Spleen (tissue), 11 donors: ENCODE data around the gene LRRC32. TPM values are rescaled to one million over a fixed set of nuclear protein-coding genes. Genes with fewer than 3 reads are reported as not detected.

Source experiments
- DNase-seq: peaks from one replicate; pipeline ENCODE4 v3.0.0-alpha.2; 2020
- H3K27ac ChIP-seq, 8 donors: fragments of 200-600 bp; sonication (generic) in 7 of 8; 1 replicate in 4 of 8; 2 replicates in 4 of 8; pipeline versions ENCODE4 v1.5.0 to v1.8.0; 2016 to 2021; ENCODE audit warnings: inconsistent platforms in 4 of 8, mild to moderate bottlenecking in 4 of 8, moderate library complexity in 1 of 8
- H3K27me3 ChIP-seq, 7 donors: fragments of 200-600 bp; sonication (generic) in 6 of 7; replicated peaks in 1 of 7; 1 replicate in 4 of 7; 2 replicates in 3 of 7; pipeline versions ENCODE4 v1.5.0 to v1.8.0; 2016 to 2021; ENCODE audit warnings: inconsistent platforms in 3 of 7, mild to moderate bottlenecking in 1 of 7
- H3K36me3 ChIP-seq, 6 donors: fragments of 200-600 bp; sonication (generic) in 5 of 6; 1 replicate in 4 of 6; 2 replicates in 2 of 6; pipeline versions ENCODE4 v1.5.0 to v1.8.0; 2016 to 2021; ENCODE audit warnings: inconsistent platforms in 2 of 6
- H3K4me1 ChIP-seq, 6 donors: fragments of 200-600 bp; sonication (generic) in 5 of 6; 1 replicate in 3 of 6; 2 replicates in 3 of 6; pipeline versions ENCODE4 v1.5.0 to v1.8.0; 2016 to 2021; ENCODE audit warnings: inconsistent platforms in 3 of 6
- H3K4me3 ChIP-seq, 8 donors: fragments of 200-600 bp; sonication (generic) in 7 of 8; 1 replicate in 4 of 8; 2 replicates in 4 of 8; pipeline versions ENCODE4 v1.5.0 to v1.8.0; 2016 to 2021; ENCODE audit warnings: inconsistent platforms in 4 of 8, mild to moderate bottlenecking in 4 of 8, moderate library complexity in 2 of 8
- H3K9me3 ChIP-seq, 8 donors: fragments of 200-600 bp; sonication (generic) in 7 of 8; 1 replicate in 4 of 8; 2 replicates in 4 of 8; pipeline versions ENCODE4 v1.5.0 to v1.8.0; 2016 to 2021; ENCODE audit warnings: inconsistent platforms in 4 of 8
- CTCF ChIP-seq, 11 experiments: fragments of 200-600 bp in 7 of 11; fragments of 450-650 bp in 4 of 11; sonication (generic) in 4 of 11; IDR thresholded peaks in 8 of 11; conservative IDR thresholded peaks in 3 of 11; 1 replicate in 7 of 11; 2 replicates in 4 of 11; pipeline versions ENCODE4 v1.4.0 to v1.8.0; 2016 to 2021; ENCODE audit warnings: antibody characterized with exemption in 11 of 11, inconsistent platforms in 4 of 11, mild to moderate bottlenecking in 1 of 11
- POLR2A ChIP-seq, 3 donors: fragments of 450-650 bp; IDR thresholded peaks; one replicate each; pipeline ENCODE4 v1.5.1; 2017; ENCODE audit warnings: antibody characterized with exemption in 3 of 3, mild to moderate bottlenecking in 1 of 3
- POLR2AphosphoS5 ChIP-seq, 3 donors: sonication (generic); formaldehyde crosslinking; IDR thresholded peaks; one replicate each; pipeline ENCODE4 v1.5.1; 2017; ENCODE audit warnings: antibody characterized with exemption in 3 of 3
- WGBS, 5 donors: extraction: QIAGEN DNeasy Blood & Tissue Kit in 3 of 5; methylation state at CpG; one replicate each; pipeline versions ENCODE4 v1.1.5 to v1.1.7; 2013 to 2018; 5-methylcytosine and 5-hydroxymethylcytosine counted together
- intact Hi-C: fragments of 100-400 bp; cut with DNase I; formaldehyde crosslinking; loops from one replicate; pipeline ENCODE4 v1.15.0; 2023; ENCODE audit warnings: low total_unique reads
- polyA plus RNA-seq, 3 donors: library from polyadenylated mRNA; stranded (reverse); fragments of 200-250 nt; gene quantifications; one replicate each; pipeline ENCODE4 v1.2.1, GENCODE V29; 2013
- total RNA-seq, 7 donors: library from RNA; depleted of rRNA in 3 of 7; stranded (reverse); fragments of >200 nt in 3 of 7; fragmentation: NEBNext Ultra II Directional in 4 of 7; extraction: Animal tissue kit (Norgen Biotek cat#: 25700) in 4 of 7; gene quantifications; one replicate each; pipeline versions ENCODE4 v1.1.0 to v1.2.1, GENCODE V29; 2016 to 2021
- donor health status: healthy with polysubstance abuse.
- donor health status: DM: no; HTN: no; CAD: no; lungs with moderate emphysema.
- donor health status: DM: no; HTN: no; CAD: no.
- donor health status: Bipolar disorder and iron deficiency.
- donor health status: healthy.
- donor health status: DM: no; HTN: no; CAD: no.
- donor health status: DM: yes; HTN: yes; CAD: no.

Gene LRRC32
- total and polyA plus RNA-seq, 10 donors, result 25.9 to 214 (median 74.3) TPM

DNA sequence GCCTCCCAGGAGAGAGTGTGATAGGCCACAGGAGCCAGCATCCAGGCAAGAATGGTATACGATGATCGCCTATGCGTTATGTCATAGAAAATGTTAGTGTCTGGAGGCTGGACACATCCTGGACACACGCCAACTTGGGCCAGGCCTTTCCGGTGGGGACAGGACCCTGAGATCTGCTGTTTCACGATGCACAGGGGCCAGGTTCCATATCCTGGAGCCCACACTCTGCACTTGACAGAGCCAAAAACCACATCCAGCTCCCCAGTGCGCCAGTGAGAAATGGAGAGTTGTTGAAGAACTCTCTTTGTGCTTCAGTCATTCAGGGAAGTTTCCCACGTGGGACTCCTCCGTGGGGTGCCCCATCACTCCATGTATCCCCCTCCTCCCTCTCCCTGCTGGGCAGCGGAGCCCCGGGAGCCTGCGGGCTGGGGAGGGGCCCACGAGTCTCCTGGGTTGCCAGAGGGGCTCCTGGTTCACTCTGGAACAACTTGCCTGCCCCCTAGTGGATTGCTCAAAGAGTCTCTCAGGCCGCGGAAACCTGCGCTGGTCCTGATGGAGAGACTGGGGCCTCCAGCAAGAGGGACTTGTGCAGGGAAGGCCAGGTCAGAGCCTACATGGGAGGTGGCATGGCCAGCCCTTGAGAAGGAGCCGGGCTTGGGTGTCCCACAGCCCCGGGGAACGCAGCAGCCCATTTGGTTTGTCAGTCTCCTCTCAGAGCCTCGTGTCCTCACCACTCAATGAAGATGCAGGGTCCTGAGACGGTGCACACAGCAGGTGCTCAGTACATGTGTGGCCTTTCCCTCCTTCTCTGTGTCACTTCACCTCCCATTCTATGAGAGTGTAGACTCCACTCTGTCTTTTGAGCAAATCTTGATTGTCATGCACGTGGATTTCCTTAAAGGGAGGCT is 10.2 kb upstream of the LRRC32 start:
- no peak overlapping the region for H3K27ac ChIP-seq
- DNase-seq, result peak; percentile 85
- H3K36me3 ChIP-seq, result no peaks in the 10 kb centered on the region
- 30 to 36% (median 32%) methylated on average over 15 to 22 of the region's 22 CpGs for WGBS, 5 donors
- intact Hi-C loops, result loop anchor here (5.0 to 10.0 kb wide), 2 partner anchors 133 to 456 kb away; no protein-coding TSS in a partner anchor
- no peak overlapping the region for H3K4me3 ChIP-seq
- peaks cover 0 to 4% (median 0%) of the 10 kb centered on the region in 8 donors for H3K9me3 ChIP-seq
- TF ChIP-seq CTCF (IDR thresholded peaks at IDR 0.05 in 8 of 11, conservative IDR thresholded peaks at IDR 0.05 in 3 of 11) (peak; percentile 54 to 88 (median 76)), POLR2A (IDR thresholded peaks at IDR 0.05) (no peak), POLR2AphosphoS5 (IDR thresholded peaks at IDR 0.05) (peak in 2 of 3 donors; percentile 21 to 34)
- H3K4me1 ChIP-seq, result peaks cover 5 to 44% (median 17%) of the 10 kb centered on the region in 6 donors
- peaks cover 0 to 46% (median 0%) of the 10 kb centered on the region in 7 donors for H3K27me3 ChIP-seq

GRCh38 chr11:76678321-76678720 is 7.8 kb upstream of the LRRC32 start:
- DNase-seq, result no peak
- intact Hi-C loops, result no loop called here
- Histone ChIP-seq H3K27me3 (peaks cover 0 to 44% (median 0%) of the 10 kb centered on the region in 7 donors), H3K27ac (no peak overlapping the region), H3K36me3 (no peaks in the 10 kb centered on the region), H3K4me1 (peaks cover 7 to 57% (median 35%) of the 10 kb centered on the region in 6 donors), H3K4me3 (no peak overlapping the region), H3K9me3 (no peaks in the 10 kb centered on the region)
- 50 to 68% (median 61%) methylated on average over 8 of the region's 8 CpGs for WGBS, 5 donors
- TF ChIP-seq CTCF (IDR thresholded peaks at IDR 0.05 in 8 of 11, conservative IDR thresholded peaks at IDR 0.05 in 3 of 11) (no peak), POLR2A (IDR thresholded peaks at IDR 0.05) (no peak), POLR2AphosphoS5 (IDR thresholded peaks at IDR 0.05) (no peak)

DNA sequence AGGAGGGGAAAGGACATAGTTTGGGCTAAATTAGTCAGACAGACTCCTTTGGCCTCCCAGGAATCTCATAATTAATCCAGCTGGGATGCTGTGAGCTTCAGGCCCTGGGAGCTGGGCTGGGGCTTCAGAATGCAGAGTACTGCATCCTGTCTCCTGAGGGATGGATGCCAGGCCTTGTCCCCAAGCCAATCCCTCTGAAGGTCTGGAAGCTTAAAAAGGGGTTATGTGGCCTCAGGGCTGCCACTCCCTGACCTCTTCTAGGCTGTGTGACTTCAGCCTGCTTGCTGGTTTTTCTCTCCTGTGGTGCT is 6.9 kb upstream of the LRRC32 start:
- peaks cover 0 to 39% (median 0%) of the 10 kb centered on the region in 7 donors for H3K27me3 ChIP-seq
- no peak overlapping the region for H3K4me3 ChIP-seq
- H3K9me3 ChIP-seq, result no peaks in the 10 kb centered on the region
- intact Hi-C loops, result no loop called here
- no peak for TF ChIP-seq POLR2A (IDR thresholded peaks at IDR 0.05)
- TF ChIP-seq CTCF (IDR thresholded peaks at IDR 0.05 in 8 of 11, conservative IDR thresholded peaks at IDR 0.05 in 3 of 11), result no peak
- no peak for TF ChIP-seq POLR2AphosphoS5 (IDR thresholded peaks at IDR 0.05)
- no peaks in the 10 kb centered on the region for H3K36me3 ChIP-seq
- peak overlapping the region in 2 of 8 donors; percentile 4 to 17 for H3K27ac ChIP-seq
- DNase-seq, result no peak
- peaks cover 16 to 67% (median 45%) of the 10 kb centered on the region in 6 donors for H3K4me1 ChIP-seq
